Measurements from ENCODE around the gene GSTK1.
"Not testable (repeated sequence)": the region's sequence is repeated elsewhere in the genome, so short reads cannot be mapped to it uniquely, and the experiment has no call there.

Gene GSTK1

DNA sequence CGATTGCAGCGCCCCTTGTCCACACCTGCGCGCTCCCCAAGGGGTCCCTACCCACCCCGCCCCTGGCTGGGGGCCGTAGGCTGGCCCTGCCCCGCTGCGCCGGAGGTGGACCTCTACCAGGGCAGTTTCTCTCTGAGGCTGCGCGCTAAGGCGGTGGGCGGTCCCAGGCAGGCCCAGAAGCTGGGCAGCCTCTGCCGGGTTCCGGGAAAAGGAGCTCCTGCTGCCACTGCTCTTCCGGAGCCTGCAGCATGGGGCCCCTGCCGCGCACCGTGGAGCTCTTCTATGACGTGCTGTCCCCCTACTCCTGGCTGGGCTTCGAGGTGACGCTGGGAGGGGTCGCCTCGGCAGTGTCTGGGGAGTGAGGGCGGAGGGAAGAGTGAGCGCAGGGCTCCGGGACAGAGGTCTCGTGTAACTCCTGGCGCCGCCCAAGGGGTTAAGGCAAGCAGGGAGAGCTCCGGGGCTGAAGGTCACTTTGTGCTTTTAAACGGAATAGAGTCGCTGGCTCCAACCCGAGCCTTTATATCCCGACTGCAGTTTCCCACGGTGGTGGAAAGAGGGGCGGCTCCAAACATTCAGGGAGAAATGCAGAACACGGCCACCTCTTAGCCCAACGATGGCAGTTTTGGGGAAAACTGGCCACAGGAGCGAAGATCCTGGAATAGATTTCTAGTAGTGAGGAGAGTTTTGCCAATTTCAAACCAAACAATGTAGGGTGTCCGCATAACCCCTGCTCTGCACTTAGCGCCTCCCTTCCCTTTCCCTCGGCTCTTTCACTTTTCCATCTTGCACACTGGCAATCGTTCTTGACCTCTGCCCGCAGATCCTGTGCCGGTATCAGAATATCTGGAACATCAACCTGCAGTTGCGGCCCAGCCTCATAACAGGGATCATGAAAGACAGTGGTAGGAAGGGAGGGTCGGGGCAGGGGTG is at the start of gene GSTK1:
TSS of gene GSTK1 (plus strand) at position 176 of the 930 bp plus-strand sequence. CDS start at position 249, 73 bp downstream.
- no peak for DNase-seq (ENCODE audit: low read depth, low spot score)

DNA sequence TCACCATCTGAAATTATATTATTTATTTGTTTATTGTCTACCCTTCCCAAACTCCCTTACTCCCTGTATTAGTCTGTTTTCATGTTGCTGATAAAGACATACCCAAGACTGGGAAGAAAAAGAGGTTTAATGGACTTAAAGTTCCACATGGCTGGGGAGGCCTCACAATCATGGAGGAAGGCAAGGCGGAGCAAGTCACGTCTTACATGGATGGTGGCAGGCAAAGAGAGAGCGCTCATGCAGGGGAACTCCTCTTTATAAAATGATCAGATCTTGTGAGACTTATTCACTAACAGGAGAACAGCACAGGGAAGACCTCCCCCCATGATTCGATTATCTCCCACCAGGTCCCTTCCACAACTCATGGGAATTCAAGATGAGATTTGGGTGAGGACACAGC is 49.8 kb upstream of the GSTK1 start:
- DNase-seq (ENCODE audit: low read depth, low spot score), result not testable (repeated sequence)

DNA sequence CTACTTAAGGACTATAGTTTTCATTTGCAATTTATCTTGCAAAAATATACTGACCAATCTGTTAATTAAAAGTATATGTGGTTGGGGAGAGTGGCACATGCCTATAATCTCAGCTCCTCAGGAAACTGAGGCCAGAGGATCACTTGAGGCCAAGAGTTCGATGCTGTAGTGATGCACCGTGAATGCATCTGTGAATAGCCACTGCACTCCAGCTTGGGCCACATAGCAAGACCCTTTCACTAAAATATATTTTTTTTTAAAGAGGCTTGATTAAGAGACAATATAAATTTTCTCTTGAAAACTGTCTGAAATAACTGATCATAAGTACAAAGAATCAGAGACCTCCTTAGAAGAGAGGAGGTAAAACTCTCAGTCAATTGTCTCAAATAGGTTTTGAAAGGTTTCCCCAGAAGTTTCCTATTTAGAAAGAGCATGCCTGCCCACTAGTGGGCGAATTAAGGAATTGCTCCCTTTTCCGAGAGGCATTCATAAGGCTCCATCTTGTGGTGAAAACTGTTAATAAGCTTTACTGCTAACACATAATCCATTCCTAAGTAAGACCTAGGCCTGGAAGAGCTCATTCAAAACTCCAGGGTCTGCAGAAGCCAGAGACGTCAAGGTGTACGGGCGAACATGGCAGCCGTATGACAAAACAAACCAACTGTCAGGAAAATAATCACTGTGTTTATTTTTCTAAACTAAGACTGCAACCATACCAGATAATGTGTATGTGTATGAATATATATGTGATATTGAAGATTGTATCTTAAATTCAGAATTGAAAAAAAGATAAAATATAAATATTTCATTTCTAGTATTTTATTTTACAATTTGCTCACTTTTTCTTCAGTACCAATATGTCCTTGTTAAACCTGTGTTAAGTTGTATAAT is 48.2 kb upstream of the GSTK1 start:
- peak; percentile 77 for DNase-seq (ENCODE audit: low read depth, low spot score)

DNA sequence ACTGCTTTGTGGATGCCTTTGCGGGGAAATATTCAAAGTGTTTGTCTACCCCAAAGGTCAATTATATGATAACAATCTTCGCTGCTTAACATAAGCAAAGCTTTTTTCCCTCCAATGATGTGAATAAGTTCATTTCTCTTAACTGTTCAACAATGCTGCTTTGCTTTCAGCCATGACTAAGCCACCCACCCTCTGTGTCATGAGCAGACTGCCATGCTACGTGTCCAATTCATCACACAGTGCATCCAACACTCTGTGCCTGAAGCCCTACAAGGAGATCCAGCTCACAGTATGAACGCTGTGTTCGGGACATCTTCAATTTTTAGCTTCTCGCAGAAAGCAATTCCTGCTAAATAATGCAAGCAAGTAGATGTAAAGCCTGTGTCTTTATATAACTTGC is 47.1 kb upstream of the GSTK1 start:
- no peak for DNase-seq (ENCODE audit: low read depth, low spot score)

DNA sequence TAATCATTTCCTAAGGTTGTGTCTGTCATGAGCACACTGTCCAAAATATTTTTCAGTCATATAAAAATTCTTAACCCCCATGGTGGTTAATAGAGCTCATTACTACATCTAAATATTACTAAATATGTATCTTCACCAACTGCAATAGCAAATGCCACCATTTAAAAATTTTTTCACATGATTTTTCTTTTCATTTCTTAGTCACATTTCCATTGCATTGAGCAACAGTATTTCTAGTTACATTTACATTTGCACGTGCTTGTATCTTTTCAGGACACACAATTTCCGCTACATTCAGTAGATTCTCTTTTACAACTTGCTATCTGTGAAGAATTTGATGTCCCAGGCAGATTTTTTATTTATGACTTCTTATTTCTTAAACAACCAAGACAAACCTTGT is 46.6 kb upstream of the GSTK1 start:
- DNase-seq (ENCODE audit: low read depth, low spot score), result no peak

DNA sequence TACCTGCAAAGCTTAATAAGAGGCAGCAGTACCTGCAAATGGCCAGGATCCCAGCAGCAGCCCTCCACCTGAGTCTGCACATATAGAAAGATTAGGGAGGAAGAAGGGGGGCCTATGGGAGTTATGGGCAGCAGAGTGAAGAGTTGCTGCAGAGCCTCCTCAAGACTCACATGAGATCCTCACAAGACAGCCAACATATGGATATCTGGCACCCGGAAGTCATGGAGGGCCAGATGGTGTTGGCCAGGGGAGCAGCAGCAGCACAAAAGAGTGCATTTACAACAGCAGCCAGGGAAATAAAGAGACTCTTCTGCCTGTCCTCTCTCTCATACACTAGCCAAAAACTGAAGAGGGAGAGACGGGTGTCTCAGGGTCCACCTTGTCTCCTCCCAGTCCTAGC is 45.4 kb upstream of the GSTK1 start:
- DNase-seq (ENCODE audit: low read depth, low spot score), result no peak

DNA sequence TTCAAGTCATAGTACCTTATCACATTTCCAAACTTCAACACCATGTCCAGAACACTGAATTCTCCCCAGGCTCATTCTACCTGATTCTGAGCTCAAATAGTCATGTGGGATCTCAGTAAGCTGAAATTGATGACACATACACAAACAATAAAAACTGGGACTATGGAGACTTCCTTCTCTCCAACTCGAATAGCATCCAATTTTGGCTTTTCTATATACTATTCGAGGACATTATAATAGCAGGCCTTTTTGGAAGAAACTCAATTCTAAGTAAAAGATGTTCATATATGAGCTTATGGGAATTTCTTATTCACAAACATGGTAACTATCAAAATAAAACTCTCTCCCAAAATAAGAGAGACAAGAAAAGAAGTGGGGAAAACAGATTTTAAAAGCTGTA is 42.0 kb upstream of the GSTK1 start:
- no peak for DNase-seq (ENCODE audit: low read depth, low spot score)

DNA sequence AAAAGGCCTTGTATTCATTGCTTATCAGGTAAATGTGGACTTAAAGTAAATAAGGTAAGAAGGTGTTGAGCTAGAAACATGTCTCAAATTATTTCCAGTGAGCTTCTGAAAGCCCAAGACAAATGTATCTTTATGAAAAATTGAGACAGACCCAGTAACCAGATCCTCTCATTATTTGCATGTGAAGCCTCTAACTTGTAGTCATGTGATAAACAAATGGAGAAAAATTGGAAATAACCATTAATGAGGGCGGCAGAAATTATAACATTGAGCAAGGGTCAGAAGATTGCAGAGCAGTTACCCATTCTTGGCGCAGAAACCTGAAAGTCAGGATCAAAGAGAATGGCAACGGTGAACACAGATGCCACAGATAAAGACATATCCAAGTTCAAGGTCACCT is 41.5 kb upstream of the GSTK1 start, which contains the start of gene TAS2R40:
TSS of gene TAS2R40 (plus strand) at position 301 of the 400 bp plus-strand sequence. CDS start at position 343, 42 bp downstream.
- no peak for DNase-seq (ENCODE audit: low read depth, low spot score)

DNA sequence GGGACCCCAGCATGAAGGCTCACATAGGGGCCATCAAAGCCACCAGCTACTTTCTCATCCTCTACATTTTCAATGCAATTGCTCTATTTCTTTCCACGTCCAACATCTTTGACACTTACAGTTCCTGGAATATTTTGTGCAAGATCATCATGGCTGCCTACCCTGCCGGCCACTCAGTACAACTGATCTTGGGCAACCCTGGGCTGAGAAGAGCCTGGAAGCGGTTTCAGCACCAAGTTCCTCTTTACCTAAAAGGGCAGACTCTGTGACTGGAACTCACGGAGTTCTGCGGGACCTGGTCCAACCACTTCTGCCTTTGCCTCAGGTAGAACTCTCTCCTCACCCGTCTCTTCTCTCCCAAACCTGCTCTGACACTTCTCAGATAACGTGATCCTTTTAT is 40.5 kb upstream of the GSTK1 start:
- no peak for DNase-seq (ENCODE audit: low read depth, low spot score)

DNA sequence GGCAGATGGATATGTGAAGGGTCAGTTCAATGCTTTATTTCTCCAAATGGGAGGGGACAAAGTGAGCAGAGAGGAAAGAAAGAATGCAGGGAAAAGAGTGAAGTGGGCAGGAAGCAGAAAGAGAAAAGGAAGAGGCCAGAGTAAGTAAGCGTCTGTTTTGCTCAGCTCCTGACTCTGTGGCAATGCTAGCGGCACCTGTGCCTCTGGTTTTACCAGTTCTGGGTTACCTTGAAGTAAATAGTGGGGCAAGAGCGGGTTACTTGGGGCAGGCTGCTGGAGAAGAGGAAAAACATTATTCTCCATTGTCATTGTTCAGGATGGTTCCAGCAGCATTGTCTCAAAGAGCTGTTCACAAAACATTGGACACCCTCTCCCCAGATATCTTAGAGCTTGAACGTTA is 39.5 kb upstream of the GSTK1 start:
- no peak for DNase-seq (ENCODE audit: low read depth, low spot score)

DNA sequence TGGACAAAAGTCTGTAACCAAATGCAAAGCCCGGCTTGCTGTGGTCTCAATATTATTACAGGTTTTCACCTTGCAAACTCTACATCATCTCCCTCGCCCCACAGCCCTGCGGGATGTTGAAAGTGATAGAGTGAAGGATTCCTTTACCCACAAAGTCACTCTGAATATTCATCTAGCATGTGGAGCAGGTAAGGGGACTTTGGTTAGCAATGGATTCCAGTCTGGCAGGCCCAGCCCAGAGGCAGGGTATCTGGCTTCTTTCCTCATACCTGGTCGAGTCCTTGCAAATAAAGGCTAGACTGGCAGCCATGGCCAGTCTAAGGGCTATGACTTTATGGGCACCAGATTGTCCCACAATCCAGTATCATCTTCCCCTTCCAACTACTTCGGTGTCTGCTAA is 38.2 kb upstream of the GSTK1 start:
- DNase-seq (ENCODE audit: low read depth, low spot score), result no peak

DNA sequence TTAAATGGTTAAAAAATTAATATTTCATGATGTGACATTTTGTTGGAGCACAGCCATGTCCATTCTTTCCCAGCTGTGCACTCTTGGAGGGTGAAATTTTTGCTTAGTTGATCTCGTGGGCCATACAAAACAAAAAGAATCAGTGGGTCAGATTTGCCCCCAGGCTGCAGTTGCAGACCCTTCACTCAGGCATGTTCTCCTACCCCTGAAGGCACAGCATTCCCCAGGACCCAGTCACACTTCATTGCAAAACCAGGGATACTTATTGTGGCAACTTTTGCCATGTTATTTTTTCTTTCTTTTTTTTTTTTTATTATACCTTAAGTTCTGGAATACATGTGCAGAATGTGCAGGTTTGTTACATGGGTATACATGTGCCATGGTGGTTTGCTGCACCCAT is 35.4 kb upstream of the GSTK1 start:
- no peak for DNase-seq (ENCODE audit: low read depth, low spot score)

DNA sequence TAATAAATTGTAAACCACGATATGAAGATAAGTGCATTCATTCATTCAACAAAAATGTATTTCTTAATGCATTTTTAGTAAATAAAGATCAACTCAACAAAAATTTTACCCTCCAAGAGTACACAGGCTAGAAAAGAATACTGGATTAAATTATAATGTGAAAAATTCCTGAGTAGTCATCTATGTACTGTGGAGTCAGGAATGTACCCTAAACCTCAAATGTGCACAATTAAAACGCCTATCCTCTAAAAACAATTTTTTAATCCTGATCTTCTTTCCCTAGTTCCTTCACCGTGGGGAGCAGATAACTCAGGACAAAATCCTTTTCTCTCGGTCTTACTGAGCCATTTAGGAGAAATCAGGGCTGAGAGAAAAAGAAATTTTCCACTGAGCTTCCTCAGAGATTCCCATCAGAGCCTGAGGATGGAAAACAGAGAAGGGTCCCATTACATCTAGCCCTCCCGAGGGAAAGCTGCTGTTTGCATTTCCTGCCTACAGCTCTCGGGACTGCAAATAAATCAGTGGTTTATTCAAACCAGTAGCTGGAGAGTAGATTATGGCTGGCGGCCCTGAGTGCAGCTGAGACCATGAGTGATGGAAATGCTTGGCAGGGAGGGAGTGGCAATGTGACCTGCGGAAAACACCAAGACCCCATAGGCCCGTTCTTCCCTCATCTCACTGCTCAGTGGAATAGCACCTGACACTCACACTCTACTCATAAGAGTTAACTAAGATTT is 34.0 kb upstream of the GSTK1 start:
- DNase-seq (ENCODE audit: low read depth, low spot score), result no peak

DNA sequence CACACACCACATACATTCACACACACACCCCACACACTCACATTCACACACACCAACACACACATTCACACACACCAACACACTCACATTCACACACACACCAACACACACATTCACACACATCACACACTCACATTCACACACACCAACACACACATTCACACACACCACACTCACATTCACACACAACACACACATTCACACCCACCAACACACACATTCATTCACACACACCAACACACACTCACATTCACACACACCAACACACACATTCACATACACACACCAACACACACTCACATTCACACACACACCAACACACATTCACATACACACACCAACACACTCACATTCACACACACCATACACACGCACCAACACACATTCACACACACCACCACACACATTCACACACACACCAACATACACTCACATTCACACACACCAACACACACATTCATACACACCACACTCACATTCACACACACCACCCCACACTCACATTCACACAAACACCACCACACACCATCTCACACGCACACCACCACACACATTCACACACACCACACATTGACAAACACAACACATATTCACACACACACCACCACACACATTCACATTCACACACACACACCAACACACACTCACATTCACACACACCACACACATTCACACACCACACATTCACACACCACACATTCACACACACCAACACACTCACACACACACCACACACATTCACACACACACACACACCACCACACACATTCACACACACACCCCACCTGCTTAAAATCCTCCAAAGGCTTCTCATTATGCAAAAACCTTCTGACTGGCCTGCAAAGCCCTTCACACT is 32.4 kb upstream of the GSTK1 start:
- DNase-seq (ENCODE audit: low read depth, low spot score), result no peak

DNA sequence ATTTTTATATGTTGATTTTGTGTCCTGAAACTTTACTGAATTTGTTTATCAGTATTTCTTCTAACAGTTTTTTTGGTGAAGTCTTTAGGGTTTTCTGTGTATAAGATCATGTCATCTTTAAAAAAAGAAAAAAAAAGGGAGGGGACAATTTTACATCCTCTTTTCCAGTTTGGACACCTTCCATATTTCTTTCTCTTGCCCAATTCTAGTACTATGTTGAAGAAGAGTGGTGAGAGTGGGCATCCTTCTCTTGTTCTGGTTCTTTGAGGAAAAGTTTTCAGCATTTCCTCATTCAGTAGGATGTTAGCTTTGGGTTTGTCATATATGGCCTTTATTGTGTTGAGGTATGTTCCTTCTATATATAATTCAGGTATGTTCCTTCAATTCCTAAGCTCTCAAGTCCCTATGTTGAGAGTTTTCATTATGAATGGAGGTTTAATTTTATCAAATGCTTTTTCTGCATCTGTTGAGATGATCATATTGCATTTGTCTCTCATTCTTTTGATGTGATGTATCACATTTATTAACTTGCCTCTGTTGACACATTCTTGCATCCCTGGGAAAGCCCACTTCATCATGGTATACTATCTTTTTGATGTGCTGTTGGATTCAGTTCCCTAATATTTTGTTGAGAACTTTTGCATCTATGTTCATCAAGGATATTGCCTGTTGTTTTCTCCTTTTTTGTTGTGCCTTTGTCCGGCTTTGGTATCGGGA is 29.3 kb upstream of the GSTK1 start:
- no peak for DNase-seq (ENCODE audit: low read depth, low spot score)

DNA sequence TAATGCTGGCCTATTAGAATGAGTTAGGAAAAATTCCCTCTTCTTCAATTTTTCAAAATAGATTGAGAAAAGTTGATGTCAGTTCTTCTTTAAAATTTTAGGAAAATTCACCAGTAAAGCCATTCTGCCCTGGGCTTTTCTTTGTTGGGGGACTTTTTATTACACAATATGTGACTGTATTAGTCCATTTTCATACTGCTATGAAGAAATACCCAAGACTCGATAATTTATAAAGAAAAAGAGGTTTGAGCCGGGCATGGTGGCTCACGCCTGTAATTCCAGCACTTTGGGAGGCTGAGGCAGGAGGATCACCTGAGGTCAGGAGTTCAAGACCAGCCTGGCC is 28.7 kb upstream of the GSTK1 start:
- DNase-seq (ENCODE audit: low read depth, low spot score), result no peak

DNA sequence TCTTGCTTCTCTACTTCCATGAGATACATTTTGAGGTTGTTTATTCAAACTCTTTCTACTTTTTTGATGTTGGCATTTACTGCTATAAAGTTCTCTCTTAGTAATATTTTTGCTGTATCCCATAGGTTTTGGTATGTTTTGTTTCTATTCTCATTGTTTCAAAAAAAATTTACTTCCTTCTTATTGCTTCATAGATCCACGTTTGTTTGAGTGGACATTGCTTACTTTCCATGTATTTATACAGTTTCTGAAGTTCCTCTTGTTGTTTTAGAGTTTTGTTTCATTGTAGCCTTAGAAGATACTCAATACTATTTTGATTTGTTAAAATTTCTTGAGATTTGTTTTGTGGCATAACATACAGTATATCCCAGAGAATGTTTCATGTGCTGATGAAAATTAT is 27.7 kb upstream of the GSTK1 start:
- no peak for DNase-seq (ENCODE audit: low read depth, low spot score)

DNA sequence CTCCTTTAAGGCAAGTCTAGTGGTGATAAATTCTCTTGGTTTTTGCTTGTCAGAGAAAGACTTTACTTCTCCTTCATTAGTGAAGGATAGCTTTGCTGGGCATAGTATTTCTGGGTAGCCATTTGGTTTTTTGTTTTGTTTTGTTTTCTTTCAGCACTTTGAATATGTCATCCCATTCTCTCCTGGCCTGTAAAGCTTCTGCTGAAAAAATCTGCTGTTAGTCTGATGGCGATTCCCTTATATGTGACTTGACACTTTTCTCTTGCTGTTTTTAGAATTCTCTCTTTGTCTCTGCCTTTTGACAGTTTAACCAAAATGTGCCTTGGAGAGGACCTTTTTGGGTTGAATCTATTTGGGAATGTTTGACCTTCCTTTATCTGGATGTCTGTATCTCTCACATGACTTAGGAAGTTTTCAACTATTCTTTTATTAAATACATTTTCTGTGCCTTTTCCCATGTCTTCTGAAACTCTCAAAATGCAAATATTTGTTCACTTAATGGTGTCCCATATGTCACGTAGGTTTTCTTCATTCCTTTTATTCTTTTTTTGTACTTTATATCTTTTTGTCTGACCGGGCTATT is 26.7 kb upstream of the GSTK1 start:
- no peak for DNase-seq (ENCODE audit: low read depth, low spot score)

DNA sequence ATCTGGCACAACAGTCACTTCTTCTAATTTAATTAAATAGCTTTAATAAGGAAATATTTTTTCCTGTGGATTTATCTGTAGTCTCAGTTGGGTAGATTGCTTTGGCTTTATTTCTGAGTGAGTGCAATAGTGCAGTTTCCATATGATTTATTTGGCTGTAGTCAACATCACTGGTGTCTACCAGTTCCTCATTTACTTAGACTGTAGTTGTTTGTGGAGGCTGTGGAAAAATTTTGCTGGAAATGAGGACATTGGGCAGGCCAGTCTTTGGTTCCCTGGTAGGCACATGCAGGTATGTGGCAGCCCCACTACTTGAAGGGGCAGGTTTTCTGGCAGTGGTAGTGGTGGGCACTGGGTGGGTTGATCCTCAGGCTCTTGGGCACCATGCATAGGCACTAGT is 25.9 kb upstream of the GSTK1 start:
- no peak for DNase-seq (ENCODE audit: low read depth, low spot score)

Data from brain pericyte (primary cell).